Gastroesophageal sphincter (tissue), 4 donors: ENCODE measurements around the gene DCP2. TPM values are rescaled to one million over a fixed set of nuclear protein-coding genes. Genes with fewer than 3 reads are reported as not detected.
A peak's percentile ranks its signal among the peaks of the same experiment; 100 is the strongest.

Experiments
- ATAC-seq: fragments of 150-250 bp; one replicate; pipeline ENCODE4 v1.9.1; 2016; ENCODE audit warnings: mild to moderate bottlenecking, moderate library complexity
- H3K27ac ChIP-seq, 4 donors: fragments of 200-600 bp; sonication (generic) in 3 of 4; 1 replicate in 3 of 4; 2 replicates in 1 of 4; pipeline ENCODE4 v1.5.1; 2016 to 2019
- H3K27me3 ChIP-seq: fragments of 200-600 bp; sonication (generic); one replicate; pipeline ENCODE4 v1.5.1; 2019
- H3K36me3 ChIP-seq, 2 donors: fragments of 200-600 bp; sonication (generic); one replicate each; pipeline ENCODE4 v1.5.1; 2019; ENCODE audit warnings: control low read depth in 1 of 2
- H3K4me1 ChIP-seq, 3 donors: fragments of 200-600 bp; sonication (generic); 1 replicate in 2 of 3; 2 replicates in 1 of 3; pipeline ENCODE4 v1.5.1; 2016 to 2019; ENCODE audit warnings: control low read depth in 2 of 3
- H3K4me3 ChIP-seq, 2 donors: fragments of 200-600 bp; sonication (generic); one replicate each; pipeline ENCODE4 v1.5.1; 2019; ENCODE audit warnings: mild to moderate bottlenecking in 1 of 2, moderate library complexity in 1 of 2
- H3K9me3 ChIP-seq, 3 donors: fragments of 200-600 bp; sonication (generic); one replicate each; pipeline ENCODE4 v1.5.1; 2017 to 2019; ENCODE audit warnings: control low read depth in 2 of 3
- CTCF ChIP-seq, 4 experiments: fragments of 200-600 bp in 2 of 4; fragments of 450-650 bp in 2 of 4; sonication (generic) in 1 of 4; IDR thresholded peaks; one replicate each; pipeline ENCODE4 v1.5.1; 2017 to 2019; ENCODE audit warnings: antibody characterized with exemption in 4 of 4, mild to moderate bottlenecking in 2 of 4, moderate library complexity in 2 of 4
- EP300 ChIP-seq: sonication (generic); formaldehyde crosslinking; IDR thresholded peaks from one replicate; pipeline ENCODE4 v1.6.1; 2017; ENCODE audit warnings: antibody characterized with exemption, mild to moderate bottlenecking
- POLR2A ChIP-seq, 2 donors: fragments of 450-650 bp; IDR thresholded peaks; one replicate each; pipeline ENCODE4 v1.6.1; 2017; ENCODE audit warnings: antibody characterized with exemption in 2 of 2, mild to moderate bottlenecking in 2 of 2, moderate library complexity in 1 of 2
- POLR2AphosphoS5 ChIP-seq: sonication (generic); formaldehyde crosslinking; IDR thresholded peaks from one replicate; pipeline ENCODE4 v1.6.1; 2017; ENCODE audit warnings: antibody characterized with exemption
- WGBS, 2 donors: methylation state at CpG; one replicate each; pipeline ENCODE4 v1.1.5; 2018; ENCODE audit warnings: low coverage in 1 of 2; 5-methylcytosine and 5-hydroxymethylcytosine counted together
- total RNA-seq, 4 donors: library from RNA; depleted of rRNA; stranded (reverse); fragments of >200 nt; gene quantifications; one replicate each; pipeline ENCODE4 v1.1.0, GENCODE V29; 2016

The DCP2 gene
- total RNA-seq, 4 donors from 2014 or later: 13.2 to 37.6 (median 24.9) TPM

GRCh38 chr5:112933105-112933504 lies 43.5 kb upstream of the DCP2 start:
- H3K27ac ChIP-seq: no peak overlapping the region
- TF ChIP-seq POLR2A (IDR thresholded peaks at IDR 0.05) (no peak), POLR2AphosphoS5 (no peak), CTCF (IDR thresholded peaks at IDR 0.05) (no peak), EP300 (no peak)
- WGBS, 2 donors: 63 to 80% methylated on average over 1 of the region's 1 CpG
- H3K27me3 ChIP-seq: no peaks in the 10 kb centered on the region
- no peaks in the 10 kb centered on the region for H3K36me3 ChIP-seq
- H3K4me3 ChIP-seq: no peak overlapping the region
- no peaks in the 10 kb centered on the region for H3K4me1 ChIP-seq
- ATAC-seq: no peak
- H3K9me3 ChIP-seq: no peaks in the 10 kb centered on the region

- 78 to 92% methylated on average over 1 of the region's 1 CpG for WGBS, 2 donors
- peak; percentile 34 for ATAC-seq
- no peaks in the 10 kb centered on the region for H3K4me1 ChIP-seq
- no peak overlapping the region for H3K27ac ChIP-seq
- no peaks in the 10 kb centered on the region for H3K27me3 ChIP-seq
- H3K9me3 ChIP-seq: no peaks in the 10 kb centered on the region
- no peak overlapping the region for H3K4me3 ChIP-seq
- no peaks in the 10 kb centered on the region for H3K36me3 ChIP-seq
- TF ChIP-seq EP300 (no peak), POLR2AphosphoS5 (no peak), CTCF (IDR thresholded peaks at IDR 0.05) (no peak), POLR2A (IDR thresholded peaks at IDR 0.05) (no peak)
Observed at GRCh38 chr5:112933651-112934365, 42.8 kb upstream of the DCP2 start.

- no peak for ATAC-seq
- H3K27ac ChIP-seq: no peak overlapping the region
- H3K4me1 ChIP-seq: no peaks in the 10 kb centered on the region
- no peaks in the 10 kb centered on the region for H3K36me3 ChIP-seq
- TF ChIP-seq POLR2AphosphoS5 (no peak), EP300 (no peak), POLR2A (IDR thresholded peaks at IDR 0.05) (no peak), CTCF (IDR thresholded peaks at IDR 0.05) (no peak)
- no peak overlapping the region for H3K4me3 ChIP-seq
- H3K9me3 ChIP-seq: no peaks in the 10 kb centered on the region
- no peaks in the 10 kb centered on the region for H3K27me3 ChIP-seq
Observed at GRCh38 chr5:112934366-112934663, 42.3 kb upstream of the DCP2 start.

GRCh38 chr5:112935675-112936074 lies 40.9 kb upstream of the DCP2 start:
- no peak for ATAC-seq
- H3K36me3 ChIP-seq: no peaks in the 10 kb centered on the region
- H3K4me1 ChIP-seq: no peaks in the 10 kb centered on the region
- H3K4me3 ChIP-seq: no peak overlapping the region
- H3K9me3 ChIP-seq: no peaks in the 10 kb centered on the region
- no peak overlapping the region for H3K27ac ChIP-seq
- 97 to 100% methylated on average over 5 of the region's 5 CpGs for WGBS, 2 donors
- TF ChIP-seq EP300 (no peak), POLR2A (IDR thresholded peaks at IDR 0.05) (no peak)
- H3K27me3 ChIP-seq: no peaks in the 10 kb centered on the region

GRCh38 chr5:112938286-112938685 lies 38.3 kb upstream of the DCP2 start:
- Histone ChIP-seq H3K9me3 (no peaks in the 10 kb centered on the region), H3K4me1 (no peaks in the 10 kb centered on the region), H3K27ac (no peak overlapping the region), H3K36me3 (no peaks in the 10 kb centered on the region), H3K27me3 (no peaks in the 10 kb centered on the region), H3K4me3 (no peak overlapping the region)
- ATAC-seq: no peak
- 79% methylated on average over 8 of the region's 8 CpGs; no CpG with 5 or more reads in 1 of the 2 donors for WGBS, 2 donors
- TF ChIP-seq POLR2AphosphoS5 (no peak), POLR2A (IDR thresholded peaks at IDR 0.05) (no peak), CTCF (IDR thresholded peaks at IDR 0.05) (no peak), EP300 (no peak)
